ENCODE results near the gene GUSB. TPM values are rescaled to one million over a fixed set of nuclear protein-coding genes. Genes with fewer than 3 reads are reported as not detected.

The GUSB gene
- total RNA-seq, 1 donor from 2014 or later = 62.5 TPM

Other genes starting within 250 kb of the GUSB start
- 25.9 and 27.4 TPM in 2 replicates for gene VKORC1L1, start 109.1 kb downstream of the GUSB start, total RNA-seq
- 48.0 and 49.1 TPM in 2 replicates for gene ASL, start 93.6 kb upstream of the GUSB start, total RNA-seq
- 32.8 and 37.9 TPM in 2 replicates for gene CRCP, start 132.6 kb upstream of the GUSB start, total RNA-seq
- gene TPST1, start 223.1 kb upstream of the GUSB start, total RNA-seq = 1.3 and 1.6 TPM in 2 replicates